GM20000 (cell line): ENCODE results near the gene LRRC4C.

ENCODE experiments used
- DNase-seq: peaks from one replicate; pipeline ENCODE4 v3.0.0; 2012; ENCODE audit warnings: low spot score
- CTCF ChIP-seq: IDR thresholded peaks from 2 replicates; pipeline ENCODE4 v1.5.1; 2012; ENCODE audit warnings: mild to moderate bottlenecking, control low read depth; ENCODE audit errors: extremely low read depth, missing control alignments

The LRRC4C gene

GRCh38 chr11:40100781-40101180, 1358.7 kb downstream of the LRRC4C start:
- no peak for TF ChIP-seq CTCF
- DNase-seq, result no peak

GRCh38 chr11:40100162-40100553, 1359.3 kb downstream of the LRRC4C start:
- DNase-seq, result no peak
- no peak for TF ChIP-seq CTCF

GRCh38 chr11:40099426-40100161, 1359.9 kb downstream of the LRRC4C start:
- TF ChIP-seq CTCF, result no peak
- DNase-seq, result no peak

GRCh38 chr11:40095446-40095845, 1364.0 kb downstream of the LRRC4C start:
- TF ChIP-seq CTCF, result no peak
- no peak for DNase-seq

- no peak for TF ChIP-seq CTCF
Measured at GRCh38 chr11:40094954-40095353, 1364.5 kb downstream of the LRRC4C start.

GRCh38 chr11:40080434-40080833, 1379.0 kb downstream of the LRRC4C start:
- no peak for DNase-seq
- no peak for TF ChIP-seq CTCF

More at GRCh38 chr11:40094954-40095353, 1364.5 kb downstream of the LRRC4C start:
- no peak for DNase-seq
